SK-N-SH (cell line): ENCODE results near the gene S100A10. TPM values are rescaled to one million over a fixed set of nuclear protein-coding genes. Genes with fewer than 3 reads are reported as not detected.

Experiments
- CTCF ChIA-PET: fragments of 300-600, 350-600 bp; formaldehyde crosslinking; extraction: SDS; loops from one replicate; lab custom pipeline; 2021; lab: Yijun Ruan, JAX
- POLR2A ChIA-PET: fragments of 350-600 bp; sonication (Branson Sonifier 250); formaldehyde crosslinking; extraction: SDS; loops from one replicate; lab custom pipeline; 2020; ENCODE audit warnings: antibody characterized with exemption, inconsistent platforms; lab: Yijun Ruan, JAX
- DNase-seq: peaks from one replicate; pipeline ENCODE4 v3.0.0; 2012
- H2AFZ ChIP-seq: fragments of 200-600 bp; sonication (generic); 2 replicates; pipeline ENCODE4 v1.8.1; 2016; ENCODE audit warnings: antibody characterized with exemption, mild to moderate bottlenecking, low read depth
- H3F3A ChIP-seq: fragments of 200-600 bp; sonication (generic); replicated peaks from 2 replicates; pipeline ENCODE3; 2016; ENCODE audit warnings: antibody characterized with exemption, mild to moderate bottlenecking; ENCODE audit not compliant: insufficient read depth
- H3K27ac ChIP-seq, 2 experiments: fragments of 200-500 bp in 1 of 2; fragments of 200-600 bp in 1 of 2; sonication (Bioruptor generic) in 1 of 2; sonication (generic), shearing (Covaris generic) in 1 of 2; 2 replicates each; pipeline versions ENCODE4 v1.5.1 to v1.6.1; 2014 to 2016; ENCODE audit warnings: low read depth in 2 of 2, inconsistent platforms in 1 of 2, low read length in 1 of 2, mild to moderate bottlenecking in 1 of 2, mixed read lengths in 1 of 2
- H3K27me3 ChIP-seq: fragments of 200-600 bp; sonication (generic), shearing (Covaris generic); 2 replicates; pipeline ENCODE4 v1.6.1; 2016; ENCODE audit warnings: mixed run types; ENCODE audit not compliant: insufficient read depth
- H3K36me3 ChIP-seq, 2 experiments: fragments of 200-500 bp in 1 of 2; fragments of 200-600 bp in 1 of 2; sonication (Bioruptor generic) in 1 of 2; sonication (generic) in 1 of 2; replicated peaks in 1 of 2; 2 replicates each; pipeline versions ENCODE3 to v1.5.1; 2014 to 2016; ENCODE audit warnings: low read length in 1 of 2, mild to moderate bottlenecking in 1 of 2; ENCODE audit not compliant: insufficient read depth in 2 of 2, control insufficient read depth in 1 of 2
- H3K4me1 ChIP-seq, 2 experiments: fragments of 200-500 bp in 1 of 2; fragments of 200-600 bp in 1 of 2; sonication (Bioruptor generic) in 1 of 2; sonication (generic), shearing (Covaris generic) in 1 of 2; 2 replicates each; pipeline versions ENCODE4 v1.5.1 to v1.6.1; 2014 to 2016; ENCODE audit warnings: low read depth in 1 of 2, low read length in 1 of 2, mixed run types in 1 of 2; ENCODE audit not compliant: insufficient read depth in 2 of 2, control insufficient read depth in 1 of 2
- H3K4me2 ChIP-seq: fragments of 200-600 bp; sonication (generic), shearing (Covaris generic); 2 replicates; pipeline ENCODE4 v1.6.1; 2017; ENCODE audit warnings: mixed run types
- H3K4me3 ChIP-seq, 2 experiments: fragments of 200-500 bp in 1 of 2; fragments of 200-600 bp in 1 of 2; sonication (Bioruptor generic) in 1 of 2; sonication (generic), shearing (Covaris generic) in 1 of 2; 2 replicates each; pipeline versions ENCODE4 v1.5.1 to v1.8.1; 2014 to 2016; ENCODE audit warnings: low read depth in 2 of 2, inconsistent platforms in 1 of 2, low read length in 1 of 2, mild to moderate bottlenecking in 1 of 2, mixed read lengths in 1 of 2, moderate library complexity in 1 of 2
- H3K79me2 ChIP-seq: fragments of 200-600 bp; sonication (generic); 2 replicates; pipeline ENCODE4 v1.8.1; 2017; ENCODE audit warnings: mild to moderate bottlenecking; ENCODE audit not compliant: insufficient read depth
- H3K9ac ChIP-seq: fragments of 200-600 bp; sonication (generic); 2 replicates; pipeline ENCODE4 v1.6.1; 2017; ENCODE audit warnings: mixed run types
- H3K9me2 ChIP-seq: fragments of 200-600 bp; sonication (generic); 2 replicates; pipeline ENCODE4 v1.6.1; 2017; ENCODE audit warnings: mixed run types
- H3K9me3 ChIP-seq: fragments of 200-600 bp; sonication (generic); 2 replicates; pipeline ENCODE4 v1.6.1; 2017; ENCODE audit warnings: mixed run types, mild to moderate bottlenecking, moderate library complexity
- H4K20me1 ChIP-seq: fragments of 200-600 bp; sonication (generic); 2 replicates; pipeline ENCODE4 v1.6.1; 2017; ENCODE audit warnings: mild to moderate bottlenecking, mixed run types; ENCODE audit not compliant: insufficient read depth
- CTCF ChIP-seq: fragments of 200-600 bp; sonication (generic); IDR thresholded peaks from 2 replicates; pipeline ENCODE4 v1.6.1; 2017; ENCODE audit warnings: antibody characterized with exemption, mild to moderate bottlenecking, moderate library complexity
- ELF1 ChIP-seq: IDR thresholded peaks from 2 replicates; pipeline ENCODE4 v1.4.0; 2012
- EP300 ChIP-seq, 2 experiments: IDR thresholded peaks; 2 replicates each; pipeline versions ENCODE4 v1.4.0 to v1.6.1; 2012; ENCODE audit warnings: borderline replicate concordance in 1 of 2, low read depth in 1 of 2, low read length in 1 of 2
- EZH2phosphoT487 ChIP-seq: fragments of 200-600 bp; sonication (generic); IDR thresholded peaks from 2 replicates; pipeline ENCODE4 v1.6.1; 2017; ENCODE audit warnings: low read depth, mixed run types, mild to moderate bottlenecking, antibody characterized with exemption, moderate library complexity, borderline replicate concordance
- FOSL2 ChIP-seq: IDR thresholded peaks from 2 replicates; pipeline ENCODE4 v1.4.0; 2012; ENCODE audit warnings: low read depth, mild to moderate bottlenecking, moderate library complexity, borderline replicate concordance
- FOXJ3 ChIP-seq: sonication (generic); formaldehyde crosslinking; IDR thresholded peaks from 2 replicates; pipeline ENCODE4 v1.5.1; 2020; ENCODE audit warnings: mild to moderate bottlenecking, missing genetic modification reagents
- FOXM1 ChIP-seq: IDR thresholded peaks from 2 replicates; pipeline ENCODE4 v1.4.0; 2012; ENCODE audit warnings: low read depth, mild to moderate bottlenecking
- GABPA ChIP-seq: IDR thresholded peaks from 2 replicates; pipeline ENCODE4 v1.4.0; 2012; ENCODE audit warnings: low read depth, mild to moderate bottlenecking
- GATA2 ChIP-seq: sonication (generic); formaldehyde crosslinking; IDR thresholded peaks from 2 replicates; pipeline ENCODE4 v1.5.0; 2020; ENCODE audit warnings: mild to moderate bottlenecking, missing genetic modification reagents
- JUND ChIP-seq: IDR thresholded peaks from 2 replicates; pipeline ENCODE4 v1.4.0; 2012
- NFIC ChIP-seq: IDR thresholded peaks from 2 replicates; pipeline ENCODE4 v1.4.0; 2012; ENCODE audit warnings: borderline replicate concordance
- NRF1 ChIP-seq: IDR thresholded peaks from 2 replicates; pipeline ENCODE4 v1.6.1; 2012; ENCODE audit warnings: low read depth, mild to moderate bottlenecking, low read length
- PBX3 ChIP-seq: IDR thresholded peaks from 2 replicates; pipeline ENCODE4; 2012
- POLR2AphosphoS5 ChIP-seq: IDR thresholded peaks from 2 replicates; pipeline ENCODE4 v1.6.1; 2012; ENCODE audit warnings: low read depth, low read length
- REST ChIP-seq: IDR thresholded peaks from 2 replicates; pipeline ENCODE4 v1.6.1; 2012; ENCODE audit warnings: mild to moderate bottlenecking, low read depth, low read length, moderate library complexity
- RXRA ChIP-seq: IDR thresholded peaks from 2 replicates; pipeline ENCODE4 v1.4.0; 2012; ENCODE audit warnings: low read depth, mild to moderate bottlenecking, borderline replicate concordance
- TAF1 ChIP-seq: IDR thresholded peaks from 2 replicates; pipeline ENCODE4 v1.6.1; 2012; ENCODE audit warnings: low read depth, mild to moderate bottlenecking, low read length, moderate library complexity, borderline replicate concordance
- TCF12 ChIP-seq: IDR thresholded peaks from 2 replicates; pipeline ENCODE4 v1.4.0; 2012
- TEAD4 ChIP-seq: IDR thresholded peaks from 2 replicates; pipeline ENCODE4 v1.4.0; 2012; ENCODE audit warnings: mild to moderate bottlenecking, borderline replicate concordance; ENCODE audit not compliant: insufficient read depth
- USF2 ChIP-seq: fragments of 150-350 bp; IDR thresholded peaks from 2 replicates; pipeline ENCODE4 v1.6.1; 2017; ENCODE audit warnings: antibody characterized with exemption, low read length, low read depth, borderline replicate concordance
- WGBS: methylation state at CpG from one replicate; pipeline ENCODE4 v1.1.6; 2017; ENCODE audit warnings: low lambda C conversion rate; 5-methylcytosine and 5-hydroxymethylcytosine counted together
- polyA plus RNA-seq, 3 experiments: library from polyadenylated mRNA; depleted of rRNA; stranded (reverse); fragments of >200 nt; gene quantifications; 2 replicates each; pipeline ENCODE4 v1.2.3, GENCODE V29; 2012

The S100A10 gene
- polyA plus RNA-seq, 1 of the 3 experiments (the other 2 are of a cell fraction), result 161 TPM

- H4K20me1 ChIP-seq, result no peaks in the 10 kb centered on the region
- H3K79me2 ChIP-seq, result no peaks in the 10 kb centered on the region
- no peaks in the 10 kb centered on the region for H3K36me3 ChIP-seq
- H3F3A ChIP-seq, result no peaks in the 10 kb centered on the region
- CTCF ChIA-PET, result interaction anchor here (0.9 kb wide), 1 partner anchor 25 kb away, joined by 3 read pairs; no protein-coding TSS in a partner anchor
- no peak for DNase-seq
- H3K4me3 ChIP-seq, result no peak overlapping the region
- H3K27me3 ChIP-seq, result peaks cover 64% of the 10 kb centered on the region; the same call in 1 of the 2 replicates
- WGBS, result 66% methylated on average over 2 of the region's 2 CpGs
- no peaks in the 10 kb centered on the region for H3K9me3 ChIP-seq
- H3K9me2 ChIP-seq, result no peaks in the 10 kb centered on the region
- no peak overlapping the region for H3K4me2 ChIP-seq
- POLR2A ChIA-PET, result no interaction called here
- no peaks in the 10 kb centered on the region for H3K4me1 ChIP-seq
- H3K27ac ChIP-seq, result no peak overlapping the region
- no peak overlapping the region for H2AFZ ChIP-seq
- H3K9ac ChIP-seq, result no peak overlapping the region
- TF ChIP-seq JUND (no peak), EZH2phosphoT487 (no peak), POLR2AphosphoS5 (no peak), NFIC (no peak), TAF1 (no peak), FOXM1 (no peak)
- TF ChIP-seq, all 33 proteins: peak for 0
These were observed 32.7 kb downstream of the S100A10 start for GRCh38 chr1:151960780-151961513.

- Histone ChIP-seq H3K9me2 (no peaks in the 10 kb centered on the region), H3F3A (no peaks in the 10 kb centered on the region), H3K9ac (no peak overlapping the region), H3K36me3 (no peaks in the 10 kb centered on the region), H4K20me1 (no peaks in the 10 kb centered on the region), H3K4me1 (no peaks in the 10 kb centered on the region), H3K27ac (no peak overlapping the region), H3K4me2 (no peak overlapping the region), H2AFZ (no peak overlapping the region), H3K4me3 (no peak overlapping the region), H3K79me2 (no peaks in the 10 kb centered on the region), H3K27me3 (peaks cover 65% of the 10 kb centered on the region; the same call in 1 of the 2 replicates), H3K9me3 (no peaks in the 10 kb centered on the region)
- ChIA-PET CTCF (interaction anchor here (1.0 kb wide), 2 partner anchors 25 to 43 kb away, joined by 3 read pairs; no protein-coding TSS in a partner anchor), POLR2A (no interaction called here)
- DNase-seq, result no peak
- 39% methylated on average over 2 of the region's 2 CpGs for WGBS
- TF ChIP-seq NRF1 (no peak), FOXJ3 (CRISPR knock-in tag) (no peak), ELF1 (no peak), EP300 (IDR thresholded peaks at IDR 0.05; ENCODE audit: borderline replicate concordance in 1 of 2, low read depth in 1 of 2, low read length in 1 of 2) (no peak), TEAD4 (no peak), USF2 (no peak), REST (no peak), GABPA (no peak), FOSL2 (no peak), GATA2 (CRISPR knock-in tag) (no peak), JUND (no peak), TCF12 (no peak), CTCF (no peak), POLR2AphosphoS5 (no peak), TAF1 (no peak), RXRA (no peak), PBX3 (no peak)
These were observed 34.7 kb downstream of the S100A10 start for GRCh38 chr1:151958959-151959358.
